Stimulated activated memory B cell treated with anti-CD40 and anti-IgM and Interleukin-4, amounts not matched to agents 10 μg/mL and 1 μg/mL and 100 μg/mL, for 72 hours (primary cell): Measurements from ENCODE around the gene CFAP61.
"Not testable (repeated sequence)": the region's sequence is repeated elsewhere in the genome, so short reads cannot be mapped to it uniquely, and the experiment has no call there.

Experiments used
- ATAC-seq: fragments of 150-1000 bp; cut with Tn5 transposase; 2 replicates; pipeline ENCODE4 v1.10.0; 2021
- H3K27ac Mint-ChIP-seq: one replicate; pipeline ENCODE4 v1.8.0; 2022; ENCODE audit warnings: mild to moderate bottlenecking, mixed read lengths
- H3K27me3 Mint-ChIP-seq: one replicate; pipeline ENCODE4 v1.8.0; 2022; ENCODE audit warnings: mixed read lengths
- H3K36me3 Mint-ChIP-seq: one replicate; pipeline ENCODE4 v1.8.0; 2022; ENCODE audit warnings: mixed read lengths
- H3K4me1 Mint-ChIP-seq: one replicate; pipeline ENCODE4 v1.8.0; 2022; ENCODE audit warnings: mixed read lengths
- H3K4me3 Mint-ChIP-seq: one replicate; pipeline ENCODE4 v1.8.0; 2022; ENCODE audit warnings: mild to moderate bottlenecking, moderate library complexity, mixed read lengths
- H3K9me3 Mint-ChIP-seq: one replicate; pipeline ENCODE4 v1.8.0; 2022; ENCODE audit warnings: mixed read lengths

CFAP61 gene

DNA sequence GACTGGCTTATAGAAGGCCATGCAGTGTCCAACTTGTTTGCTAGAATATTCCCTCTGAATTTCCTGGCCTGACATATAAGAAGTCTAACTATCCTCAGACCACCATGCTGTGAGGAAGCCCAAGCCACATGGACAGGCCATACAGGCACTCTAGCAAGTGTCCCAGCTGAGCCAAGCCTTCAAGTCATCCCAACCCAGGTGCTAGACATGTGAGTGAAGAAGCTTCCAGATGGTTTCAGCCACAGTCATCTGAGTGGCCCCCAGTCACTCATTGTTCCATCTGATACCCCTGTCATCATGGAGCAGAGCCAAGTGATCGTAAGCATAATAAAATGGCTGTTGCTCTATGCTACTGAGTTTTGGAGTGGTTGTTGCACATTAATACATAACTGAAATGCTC is 269.6 kb downstream of the CFAP61 start:
- Mint-ChIP-seq H3K9me3 (peaks cover 8% of the 10 kb centered on the region), H3K36me3 (no peaks in the 10 kb centered on the region), H3K27ac (no peak overlapping the region), H3K4me1 (peaks cover 9% of the 10 kb centered on the region), H3K27me3 (no peaks in the 10 kb centered on the region), H3K4me3 (no peak overlapping the region)
- ATAC-seq: no peak

DNA sequence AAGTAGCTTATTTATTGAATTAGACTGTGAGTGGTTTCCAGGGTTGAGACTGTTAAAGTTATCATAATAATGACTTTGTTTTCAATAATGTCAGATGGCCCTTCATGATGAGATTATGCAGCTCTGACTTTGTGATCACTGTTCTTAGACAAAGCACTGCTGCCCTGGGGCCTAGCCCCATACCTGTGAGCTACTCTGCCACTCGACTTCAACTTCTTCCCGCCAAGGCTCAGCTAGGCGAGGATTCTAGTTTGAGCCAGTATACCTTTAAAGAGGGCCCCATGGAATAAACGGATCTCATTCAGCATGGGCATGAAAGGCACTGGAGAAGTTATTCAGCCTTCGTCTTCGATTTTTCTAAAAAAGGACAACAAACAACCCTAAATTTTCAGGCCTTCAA is 270.6 kb downstream of the CFAP61 start:
- Mint-ChIP-seq H3K27ac (no peak overlapping the region), H3K27me3 (no peaks in the 10 kb centered on the region), H3K9me3 (peaks cover 8% of the 10 kb centered on the region), H3K4me3 (no peak overlapping the region), H3K36me3 (no peaks in the 10 kb centered on the region), H3K4me1 (no peaks in the 10 kb centered on the region)
- no peak for ATAC-seq

DNA sequence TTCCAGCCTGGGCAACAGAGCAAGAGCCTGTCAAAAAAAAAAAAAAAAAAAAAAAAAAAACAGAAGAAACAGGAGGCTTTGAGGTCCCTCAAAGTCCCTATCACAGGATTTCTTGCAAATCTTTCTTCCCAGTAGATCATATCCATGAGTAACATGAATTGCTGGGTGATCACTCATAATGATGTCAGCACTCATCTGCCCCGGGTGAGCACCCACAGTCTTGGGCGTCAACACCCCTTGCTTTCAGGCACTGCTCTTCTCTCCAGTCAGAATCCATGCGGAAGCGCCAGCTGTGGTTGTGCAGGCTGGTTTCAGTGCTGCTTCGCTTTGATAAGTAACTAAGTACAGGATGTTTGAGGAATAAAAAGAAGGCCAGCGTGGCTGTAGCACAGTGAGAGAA is 275.4 kb downstream of the CFAP61 start:
- H3K27ac Mint-ChIP-seq: no peak overlapping the region
- H3K4me3 Mint-ChIP-seq: no peak overlapping the region
- H3K9me3 Mint-ChIP-seq: no peaks in the 10 kb centered on the region
- no peaks in the 10 kb centered on the region for H3K36me3 Mint-ChIP-seq
- H3K27me3 Mint-ChIP-seq: peaks cover 6% of the 10 kb centered on the region
- no peak for ATAC-seq
- no peaks in the 10 kb centered on the region for H3K4me1 Mint-ChIP-seq

DNA sequence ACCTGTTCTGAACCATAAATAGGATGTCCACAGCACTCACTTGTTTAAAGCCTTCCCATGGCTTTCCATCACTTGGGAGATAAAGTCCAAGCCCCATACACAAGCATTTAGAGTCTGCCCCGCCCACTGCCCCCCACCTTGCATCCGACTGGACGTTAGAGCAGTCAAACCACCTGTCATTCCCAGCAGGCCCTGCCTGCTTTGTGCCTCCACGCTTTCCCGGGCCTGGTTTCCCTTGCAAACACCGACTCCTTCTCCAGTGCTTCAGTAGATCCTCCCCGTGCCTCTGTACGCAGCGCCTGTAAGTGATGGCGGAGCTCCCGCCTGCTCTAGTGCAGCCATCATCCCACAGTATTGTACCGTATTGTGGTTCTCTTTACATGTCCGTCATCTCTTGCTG is 277.2 kb downstream of the CFAP61 start:
- no peaks in the 10 kb centered on the region for H3K9me3 Mint-ChIP-seq
- H3K4me1 Mint-ChIP-seq: peaks cover 6% of the 10 kb centered on the region
- H3K27ac Mint-ChIP-seq: no peak overlapping the region

GRCh38 chr20:20331156-20331555 is 278.8 kb downstream of the CFAP61 start:
- no peak for ATAC-seq
- Mint-ChIP-seq H3K27ac (no peak overlapping the region), H3K27me3 (peaks cover 6% of the 10 kb centered on the region), H3K9me3 (no peaks in the 10 kb centered on the region), H3K4me1 (peaks cover 11% of the 10 kb centered on the region), H3K36me3 (no peaks in the 10 kb centered on the region), H3K4me3 (no peak overlapping the region)

More for the DNA sequence above, 277.2 kb downstream of the CFAP61 start:
- peaks cover 6% of the 10 kb centered on the region for H3K27me3 Mint-ChIP-seq
- H3K36me3 Mint-ChIP-seq: no peaks in the 10 kb centered on the region
- H3K4me3 Mint-ChIP-seq: no peak overlapping the region
- no peak for ATAC-seq

DNA sequence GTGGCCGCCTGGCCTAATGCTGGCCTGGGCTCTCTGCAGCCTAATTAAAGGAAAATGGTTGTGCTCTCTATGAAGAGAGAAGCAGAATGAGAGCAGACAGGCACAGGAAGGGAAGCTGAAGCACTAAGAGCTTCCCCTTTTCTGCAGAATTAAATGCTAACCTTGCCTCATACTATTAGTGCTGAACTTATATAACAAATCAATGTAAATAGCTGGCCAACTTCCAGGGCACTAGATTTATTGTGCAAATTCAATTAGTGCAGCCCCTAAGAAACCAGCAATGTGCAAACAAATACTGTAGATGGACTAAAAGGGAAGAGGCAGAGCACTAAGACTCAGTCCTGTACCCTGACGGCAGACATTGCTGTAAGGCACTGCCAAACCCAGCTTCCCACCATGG is 279.5 kb downstream of the CFAP61 start:
- no peak for ATAC-seq
- no peak overlapping the region for H3K27ac Mint-ChIP-seq

GRCh38 chr20:20333866-20334265 is 281.5 kb downstream of the CFAP61 start:
- H3K4me3 Mint-ChIP-seq: peak overlapping the region; percentile 9

More for the DNA sequence above, 279.5 kb downstream of the CFAP61 start:
- no peak overlapping the region for H3K4me3 Mint-ChIP-seq
- H3K36me3 Mint-ChIP-seq: no peaks in the 10 kb centered on the region
- peaks cover 11% of the 10 kb centered on the region for H3K4me1 Mint-ChIP-seq
- H3K9me3 Mint-ChIP-seq: peaks cover under 1% of the 10 kb centered on the region
- peaks cover 6% of the 10 kb centered on the region for H3K27me3 Mint-ChIP-seq

DNA sequence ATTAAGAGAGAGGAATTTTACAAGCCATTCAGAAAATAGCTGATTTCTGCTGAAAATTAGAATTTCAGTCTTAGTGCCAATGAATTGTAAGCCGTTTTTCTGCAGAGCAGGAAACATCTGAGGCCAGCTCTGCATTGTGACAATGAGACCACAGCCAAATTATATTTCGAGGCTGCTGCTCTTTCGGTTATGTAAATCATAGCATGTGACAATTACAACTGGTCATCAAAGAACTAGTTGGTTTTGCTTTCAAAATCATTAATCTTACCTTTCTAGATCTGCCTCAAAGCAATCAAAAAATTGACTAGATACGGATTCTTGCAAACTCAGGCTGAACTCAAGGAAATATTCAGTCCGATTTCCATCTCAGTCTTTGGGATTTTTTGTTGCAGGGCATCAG is 282.2 kb downstream of the CFAP61 start:
- ATAC-seq: peak; percentile 81
- Mint-ChIP-seq H3K9me3 (peaks cover 8% of the 10 kb centered on the region), H3K36me3 (no peaks in the 10 kb centered on the region), H3K4me1 (peaks cover 11% of the 10 kb centered on the region), H3K27ac (no peak overlapping the region), H3K27me3 (peaks cover 3% of the 10 kb centered on the region), H3K4me3 (peak overlapping the region; percentile 9)

More at GRCh38 chr20:20333866-20334265, 281.5 kb downstream of the CFAP61 start:
- Mint-ChIP-seq H3K27ac (no peak overlapping the region), H3K9me3 (peaks cover 8% of the 10 kb centered on the region), H3K27me3 (peaks cover 6% of the 10 kb centered on the region), H3K36me3 (no peaks in the 10 kb centered on the region), H3K4me1 (peaks cover 11% of the 10 kb centered on the region)
- peak; percentile 78 for ATAC-seq

DNA sequence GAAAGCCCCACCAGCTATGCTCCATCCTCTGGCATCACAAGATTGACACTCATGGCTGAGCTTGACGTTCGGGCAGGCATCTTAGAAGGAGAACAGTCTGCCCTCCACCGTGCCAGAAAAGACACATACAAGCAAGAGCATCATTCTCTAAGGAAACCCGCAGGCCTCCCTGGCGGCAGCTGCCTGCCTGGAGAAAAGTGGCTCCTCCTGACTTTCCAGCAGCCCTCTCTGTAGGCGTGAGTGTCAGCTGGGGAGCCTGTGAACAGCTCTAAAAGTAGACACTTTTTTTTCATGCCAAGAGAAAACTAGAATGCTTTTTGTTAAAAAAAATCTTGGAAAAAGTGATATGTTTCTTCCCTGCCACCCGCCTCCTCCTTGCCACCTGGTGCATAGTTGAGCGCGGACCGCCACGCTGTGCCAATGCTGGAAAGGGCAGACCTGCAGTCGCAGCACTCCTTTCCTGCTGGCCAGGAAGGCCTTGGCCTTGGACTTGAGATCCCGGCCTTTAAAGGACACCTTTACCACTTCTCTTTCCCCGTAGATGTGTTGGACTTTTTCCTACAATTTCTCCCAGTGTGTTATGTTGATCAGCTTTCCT is 285.9 kb downstream of the CFAP61 start:
- no peaks in the 10 kb centered on the region for H3K36me3 Mint-ChIP-seq
- H3K27me3 Mint-ChIP-seq: peaks cover 9% of the 10 kb centered on the region
- H3K27ac Mint-ChIP-seq: no peak overlapping the region
- peaks cover 11% of the 10 kb centered on the region for H3K4me1 Mint-ChIP-seq
- H3K4me3 Mint-ChIP-seq: no peak overlapping the region
- H3K9me3 Mint-ChIP-seq: peaks cover 8% of the 10 kb centered on the region
- no peak for ATAC-seq

DNA sequence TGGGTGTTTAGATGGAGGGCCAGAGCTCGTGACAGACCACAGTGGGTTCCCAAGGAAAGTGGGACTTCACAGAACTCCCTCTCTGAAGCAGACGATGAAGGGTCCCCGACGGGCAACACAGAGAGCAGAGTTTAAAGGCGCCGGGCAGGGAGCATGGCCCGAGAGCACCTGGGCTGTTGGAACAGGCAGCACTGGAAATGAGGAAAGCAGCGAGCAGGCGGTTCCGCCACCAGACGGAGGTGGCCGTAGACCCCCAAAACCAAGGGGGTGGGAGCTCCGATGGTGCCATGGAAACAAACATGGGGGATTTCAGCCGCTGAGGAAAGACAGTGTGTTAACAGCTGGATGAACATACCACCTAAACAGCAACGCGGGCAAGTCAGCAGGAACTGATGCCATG is 288.1 kb downstream of the CFAP61 start:
- no peak for ATAC-seq
- H3K27ac Mint-ChIP-seq: no peak overlapping the region
- no peaks in the 10 kb centered on the region for H3K36me3 Mint-ChIP-seq
- no peak overlapping the region for H3K4me3 Mint-ChIP-seq
- peaks cover 8% of the 10 kb centered on the region for H3K9me3 Mint-ChIP-seq
- H3K4me1 Mint-ChIP-seq: no peaks in the 10 kb centered on the region
- H3K27me3 Mint-ChIP-seq: peaks cover 27% of the 10 kb centered on the region

GRCh38 chr20:20341371-20341770 is 289.0 kb downstream of the CFAP61 start:
- Mint-ChIP-seq H3K36me3 (no peaks in the 10 kb centered on the region), H3K27me3 (peaks cover 27% of the 10 kb centered on the region), H3K4me1 (no peaks in the 10 kb centered on the region), H3K9me3 (peaks cover 8% of the 10 kb centered on the region), H3K4me3 (no peak overlapping the region), H3K27ac (no peak overlapping the region)
- no peak for ATAC-seq

GRCh38 chr20:20342066-20342465 is 289.7 kb downstream of the CFAP61 start:
- Mint-ChIP-seq H3K36me3 (no peaks in the 10 kb centered on the region), H3K9me3 (peaks cover 5% of the 10 kb centered on the region), H3K27ac (no peak overlapping the region), H3K27me3 (peaks cover 34% of the 10 kb centered on the region), H3K4me3 (no peak overlapping the region), H3K4me1 (no peaks in the 10 kb centered on the region)
- ATAC-seq: no peak

DNA sequence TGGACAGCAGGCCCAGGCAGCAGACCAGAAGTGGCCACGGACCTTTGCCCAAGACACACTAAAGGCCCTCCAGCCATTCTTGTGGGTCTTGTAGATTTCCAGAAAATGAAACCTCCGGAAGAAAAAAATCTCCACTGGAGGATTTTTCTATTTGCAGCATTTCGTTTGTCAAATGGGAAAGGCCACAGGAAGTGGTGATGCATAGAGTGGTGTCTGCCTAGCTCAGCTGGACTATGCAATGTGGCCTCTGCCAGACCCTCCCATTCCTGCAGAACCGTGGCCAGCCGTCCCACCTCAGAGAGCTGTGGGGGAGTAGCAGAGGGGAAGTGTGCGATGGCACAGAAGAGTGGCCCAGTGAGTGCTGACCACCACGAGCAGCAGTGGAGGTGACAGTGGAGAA is 291.6 kb downstream of the CFAP61 start:
- no peak overlapping the region for H3K4me3 Mint-ChIP-seq
- no peak for ATAC-seq
- H3K27ac Mint-ChIP-seq: no peak overlapping the region
- peaks cover 3% of the 10 kb centered on the region for H3K9me3 Mint-ChIP-seq
- H3K4me1 Mint-ChIP-seq: no peaks in the 10 kb centered on the region
- H3K36me3 Mint-ChIP-seq: no peaks in the 10 kb centered on the region
- peaks cover 53% of the 10 kb centered on the region for H3K27me3 Mint-ChIP-seq

DNA sequence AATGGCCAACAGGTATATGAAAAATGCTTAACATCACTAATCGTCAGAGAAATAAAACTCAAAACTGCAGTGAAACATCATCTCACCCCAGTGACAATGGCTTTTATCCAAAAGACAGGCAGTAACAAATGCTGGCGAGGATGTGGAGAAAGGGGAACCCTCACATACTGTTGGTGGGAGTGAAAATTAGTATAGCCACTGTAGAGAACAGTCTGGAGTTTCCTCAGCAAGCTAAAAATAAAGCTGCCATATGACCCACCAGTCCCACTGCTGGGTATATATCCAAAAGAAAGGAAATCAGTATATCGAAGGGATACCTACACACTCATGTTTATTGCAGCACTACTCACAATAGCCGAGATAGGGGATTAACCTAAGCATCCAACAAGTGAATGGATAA is 292.1 kb downstream of the CFAP61 start:
- H3K4me1 Mint-ChIP-seq: no peaks in the 10 kb centered on the region
- no peak overlapping the region for H3K4me3 Mint-ChIP-seq
- H3K27me3 Mint-ChIP-seq: peaks cover 58% of the 10 kb centered on the region
- H3K36me3 Mint-ChIP-seq: no peaks in the 10 kb centered on the region
- H3K27ac Mint-ChIP-seq: no peak overlapping the region
- ATAC-seq: no peak
- H3K9me3 Mint-ChIP-seq: peaks cover 3% of the 10 kb centered on the region

DNA sequence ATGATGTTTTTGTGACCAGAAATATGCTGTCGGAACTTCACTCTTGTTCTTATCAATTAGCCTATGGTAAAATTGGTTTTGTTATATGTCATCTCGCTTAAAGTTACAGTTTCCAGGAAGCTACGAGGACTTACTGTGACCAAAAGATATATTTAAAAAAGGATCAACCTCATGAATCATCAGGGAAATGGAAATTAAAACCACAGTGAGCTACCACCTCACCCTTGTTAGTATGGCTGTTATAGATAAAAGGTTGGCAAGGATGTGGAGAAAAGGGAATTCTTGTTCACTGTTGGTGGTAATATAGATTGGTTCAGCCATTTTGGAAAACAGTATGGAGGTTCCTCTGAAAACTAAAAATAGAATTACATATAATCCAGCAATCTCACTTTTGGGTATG is 301.2 kb downstream of the CFAP61 start:
- Mint-ChIP-seq H3K27me3 (peaks cover 50% of the 10 kb centered on the region), H3K27ac (no peak overlapping the region), H3K4me3 (no peak overlapping the region), H3K36me3 (no peaks in the 10 kb centered on the region), H3K9me3 (peaks cover 7% of the 10 kb centered on the region), H3K4me1 (no peaks in the 10 kb centered on the region)
- no peak for ATAC-seq

- Mint-ChIP-seq H3K27me3 (peaks cover 38% of the 10 kb centered on the region), H3K4me1 (peaks cover 11% of the 10 kb centered on the region)
- ATAC-seq, H3K9me3 Mint-ChIP-seq, H3K4me3 Mint-ChIP-seq, H3K36me3 Mint-ChIP-seq, H3K27ac Mint-ChIP-seq: not testable (repeated sequence)
Measured at GRCh38 chr20:20355503-20355902, 303.2 kb downstream of the CFAP61 start.

GRCh38 chr20:20358801-20359200 is 306.5 kb downstream of the CFAP61 start:
- ATAC-seq: no peak
- Mint-ChIP-seq H3K4me3 (no peak overlapping the region), H3K27me3 (peaks cover 51% of the 10 kb centered on the region), H3K9me3 (peaks cover 7% of the 10 kb centered on the region), H3K36me3 (no peaks in the 10 kb centered on the region), H3K4me1 (peaks cover 31% of the 10 kb centered on the region), H3K27ac (no peak overlapping the region)
